Neural progenitor cell (in vitro differentiated cells): ENCODE data around the gene BHLHE40.
"Not testable (repeated sequence)": the region's sequence is repeated elsewhere in the genome, so short reads cannot be mapped to it uniquely, and the experiment has no call there.

ENCODE experiments used
- CTCF ChIP-seq: fragments of 200-600 bp; sonication (generic); IDR thresholded peaks from 2 replicates; pipeline ENCODE4 v1.5.1; 2017; ENCODE audit warnings: antibody characterized with exemption, mild to moderate bottlenecking
- EZH2 ChIP-seq: fragments of 200-600 bp; sonication (generic); IDR thresholded peaks from 2 replicates; pipeline ENCODE4 v1.6.1; 2017; ENCODE audit warnings: antibody characterized with exemption, mild to moderate bottlenecking, moderate library complexity

GRCh38 chr3:4961865-4962264 is 17.4 kb upstream of the BHLHE40 start:
- TF ChIP-seq CTCF, EZH2: not testable (repeated sequence)
